ENCODE results near the gene PLEKHG4B. TPM values are rescaled to one million over a fixed set of nuclear protein-coding genes. Genes with fewer than 3 reads are reported as not detected.

PLEKHG4B gene
- not detected in 2 replicates for total RNA-seq

GRCh38 chr5:91556-92263 is at the start of gene PLEKHG4B:
Gene PLEKHG4B, plus strand, starts transcription at chr5:92168. Its CDS starts 64 bp downstream, at chr5:92232.

GRCh38 chr5:191036-191948 is 99.3 kb downstream of the PLEKHG4B start, which contains the start of gene LRRC14B:
Gene LRRC14B, plus strand, starts transcription at chr5:191495. Its CDS starts 44 bp downstream, at chr5:191539.

GRCh38 chr5:217494-218456 is 125.8 kb downstream of the PLEKHG4B start, which contains the start of the genes CCDC127 and SDHA:
Gene CCDC127, minus strand, starts transcription at chr5:218153. Its CDS starts 1,304 bp downstream, at chr5:216849.
Gene SDHA, plus strand, starts transcription at chr5:218320. Its CDS starts 36 bp downstream, at chr5:218356.

Other genes starting within 250 kb of the PLEKHG4B start
- gene LRRC14B, start 99.3 kb downstream of the PLEKHG4B start, total RNA-seq: not detected in 2 replicates
- 5.7 and 6.7 TPM in 2 replicates for gene CCDC127, start 126.0 kb downstream of the PLEKHG4B start, total RNA-seq
- gene SDHA, start 126.2 kb downstream of the PLEKHG4B start, total RNA-seq: 132 and 138 TPM in 2 replicates
- 138 and 156 TPM in 2 replicates for gene PDCD6, start 179.5 kb downstream of the PLEKHG4B start, total RNA-seq
- gene AHRR, start 229.5 kb downstream of the PLEKHG4B start, total RNA-seq: 24.2 and 28.8 TPM in 2 replicates

Measured in aortic smooth muscle cell (primary cell).